ENCODE results near the gene TRIM7. TPM values are rescaled to one million over a fixed set of nuclear protein-coding genes. Genes with fewer than 3 reads are reported as not detected.

Gene TRIM7
- total and polyA plus RNA-seq, 2 of the 4 experiments (the other 2 are of a cell fraction) = 0.54 to 1.0 TPM

GRCh38 chr5:181185560-181185959 is 19.4 kb downstream of the TRIM7 start (continued):
- TF ChIP-seq ELK1 (IDR thresholded peaks at IDR 0.05; ENCODE audit: borderline replicate concordance, low read depth, low read length) (no peak), RCOR1 (IDR thresholded peaks at IDR 0.05; ENCODE audit: insufficient replicate concordance, low read length) (no peak), BHLHE40 (IDR thresholded peaks at IDR 0.05; ENCODE audit: low read depth, low read length) (no peak), MAZ (IDR thresholded peaks at IDR 0.05; ENCODE audit: borderline replicate concordance, low read depth, low read length) (no peak), USF2 (IDR thresholded peaks at IDR 0.05; ENCODE audit: low read depth, low read length) (no peak)

All from IMR-90 (cell line).